Endothelial cell of umbilical vein (primary cell): ENCODE data around the gene REPS1. TPM values are rescaled to one million over a fixed set of nuclear protein-coding genes. Genes with fewer than 3 reads are reported as not detected.

Source experiments
- BruUV-seq: library from RNA; stranded (reverse); fragments of 400-500 nt; replicated peaks from 2 replicates; lab custom pipeline; 2021; lab: Mats Ljungman, UMichigan
- CTCF ChIA-PET: fragments of 300-600, 350-600 bp; sonication (Branson Sonifier 250); formaldehyde crosslinking; loops from one replicate; lab custom pipeline; 2021; ENCODE audit warnings: antibody characterized with exemption, inconsistent platforms; lab: Charles Lee
- POLR2A ChIA-PET: fragments of 300-600, 350-600 bp; sonication (Branson Sonifier 250); formaldehyde crosslinking; loops from one replicate; lab custom pipeline; 2021; ENCODE audit warnings: antibody characterized with exemption, inconsistent platforms; lab: Charles Lee
- DNase-seq: peaks from one replicate; pipeline ENCODE4 v3.0.0-alpha.2; 2011; ENCODE audit warnings: low read depth, low spot score
- FAIRE-seq: peaks from 2 replicates; lab custom pipeline; 2011; peaks lifted over from hg19 to GRCh38; lab: Jason Lieb, UNC
- H2AFZ ChIP-seq: 2 replicates; pipeline ENCODE4 v1.6.0; 2012; ENCODE audit warnings: low read depth, low read length, control low read depth, inconsistent platforms
- H3K27ac ChIP-seq: 2 replicates; pipeline ENCODE4 v1.5.1; 2011; ENCODE audit warnings: low read depth, mild to moderate bottlenecking, control low read depth, low read length, moderate library complexity; ENCODE audit not compliant: insufficient read depth
- H3K27me3 ChIP-seq, 2 experiments: 2 replicates each; pipeline versions ENCODE4 v1.6.0 to v1.6.1; 2011; ENCODE audit warnings: low read length in 2 of 2, mixed read lengths in 1 of 2; ENCODE audit not compliant: control insufficient read depth in 2 of 2, insufficient read depth in 2 of 2
- H3K36me3 ChIP-seq, 2 experiments: 2 replicates in 1 of 2; 3 replicates in 1 of 2; pipeline ENCODE4 v1.5.1; 2011; ENCODE audit warnings: low read length in 2 of 2, mild to moderate bottlenecking in 1 of 2, moderate library complexity in 1 of 2; ENCODE audit not compliant: control insufficient read depth in 2 of 2, insufficient read depth in 2 of 2; ENCODE audit errors: extremely low read depth in 1 of 2
- H3K4me1 ChIP-seq: 3 replicates; pipeline ENCODE4 v1.5.1; 2011; ENCODE audit warnings: mild to moderate bottlenecking, low read length; ENCODE audit not compliant: control insufficient read depth, insufficient read depth; ENCODE audit errors: extremely low read depth
- H3K4me2 ChIP-seq: 2 replicates; pipeline ENCODE4 v1.6.1; 2011; ENCODE audit warnings: low read length, control low read depth, mixed read lengths; ENCODE audit not compliant: insufficient read depth
- H3K4me3 ChIP-seq, 3 experiments: fragments of 200-600 bp in 1 of 3; sonication (generic), shearing (Covaris generic) in 1 of 3; replicated peaks in 1 of 3; 2 replicates each; pipeline ENCODE4 v1.5.1; 2011 to 2016; ENCODE audit warnings: control low read depth in 3 of 3, low read length in 3 of 3, mild to moderate bottlenecking in 2 of 3, inconsistent platforms in 1 of 3, low read depth in 1 of 3, moderate library complexity in 1 of 3; ENCODE audit not compliant: insufficient read depth in 1 of 3
- H3K79me2 ChIP-seq: 2 replicates; pipeline ENCODE4 v1.6.0; 2012; ENCODE audit warnings: low read length, inconsistent platforms; ENCODE audit not compliant: control insufficient read depth, insufficient read depth
- H3K9ac ChIP-seq: replicated peaks from 2 replicates; pipeline ENCODE3; 2011; ENCODE audit warnings: low read length, control low read depth; ENCODE audit not compliant: insufficient read depth; ENCODE audit errors: extremely low read depth
- H3K9me1 ChIP-seq: replicated peaks from 3 replicates; pipeline ENCODE4 v1.6.0; 2011; ENCODE audit warnings: mild to moderate bottlenecking, low read length; ENCODE audit not compliant: control insufficient read depth, insufficient read depth; ENCODE audit errors: extremely low read depth
- H3K9me3 ChIP-seq: replicated peaks from 2 replicates; pipeline ENCODE4 v1.5.1; 2012; ENCODE audit warnings: low read length, inconsistent platforms; ENCODE audit not compliant: control insufficient read depth, insufficient read depth
- H4K20me1 ChIP-seq: replicated peaks from 2 replicates; pipeline ENCODE3; 2011; ENCODE audit warnings: mild to moderate bottlenecking, low read length; ENCODE audit not compliant: control insufficient read depth, insufficient read depth; ENCODE audit errors: extremely low read depth
- EZH2 ChIP-seq: IDR thresholded peaks from 2 replicates; pipeline ENCODE4 v1.6.1; 2012; ENCODE audit warnings: borderline replicate concordance, low read depth, mild to moderate bottlenecking, moderate library complexity, low read length, inconsistent platforms; ENCODE audit not compliant: severe bottlenecking
- FOS ChIP-seq: IDR thresholded peaks from 2 replicates; pipeline ENCODE4 v1.6.1; 2011; ENCODE audit warnings: mild to moderate bottlenecking, low read length, moderate library complexity, borderline replicate concordance; ENCODE audit not compliant: insufficient read depth
- GATA2 ChIP-seq: IDR thresholded peaks from 2 replicates; pipeline ENCODE4 v1.7.0; 2011; ENCODE audit warnings: low read depth, mild to moderate bottlenecking, moderate library complexity, mixed read lengths, low read length; ENCODE audit not compliant: insufficient read length, insufficient read depth
- JUN ChIP-seq: IDR thresholded peaks from 2 replicates; pipeline ENCODE4 v1.6.1; 2011; ENCODE audit warnings: borderline replicate concordance, low read depth; ENCODE audit not compliant: insufficient read length, insufficient read depth
- MYC ChIP-seq: IDR thresholded peaks from one replicate; pipeline ENCODE4 v1.6.1; 2011; ENCODE audit warnings: mild to moderate bottlenecking, low read depth, low read length
- POLR2A ChIP-seq: IDR thresholded peaks from 2 replicates; pipeline ENCODE4 v1.6.1; 2012; ENCODE audit warnings: low read depth, mild to moderate bottlenecking, control low read depth, low read length
- POLR2AphosphoS5 ChIP-seq: IDR thresholded peaks from 2 replicates; pipeline ENCODE4 v1.6.1; 2012; ENCODE audit warnings: low read depth, mild to moderate bottlenecking, control low read depth, low read length, moderate library complexity; ENCODE audit not compliant: insufficient read depth
- dilution Hi-C: fragments of 300-500 bp; cut with MboI; formaldehyde crosslinking; loops from one replicate; pipeline ENCODE4 v1.15.0; 2019; ENCODE audit warnings: low sequenced_read_pairs; ENCODE audit not compliant: extremely low pct_ligation_motif_present
- intact Hi-C: fragments of 100-400 bp; cut with micrococcal nuclease; formaldehyde crosslinking; loops from one replicate; pipeline ENCODE4 v1.10.0; 2022
- polyA plus RNA-seq, 4 experiments: library from polyadenylated mRNA; depleted of rRNA in 3 of 4; stranded (reverse) in 3 of 4; unstranded in 1 of 4; fragments of >200 nt; gene quantifications; 2 replicates each; pipeline versions ENCODE4 v1.2.1 to v1.2.3, GENCODE V29; 2011 to 2012; ENCODE audit warnings: missing spikeins in 1 of 4
- total RNA-seq: library from RNA; stranded (reverse); gene quantifications from 2 replicates; pipeline ENCODE4 v1.2.3, GENCODE V29; 2021
- TF ChIP-seq, protein P1 (sequence below), 2 donors: IDR thresholded peaks; 1 replicate in 1 of 2; 2 replicates in 1 of 2; pipeline ENCODE4 v1.5.1; 2011; ENCODE audit warnings: low read length in 2 of 2, mild to moderate bottlenecking in 2 of 2, moderate library complexity in 2 of 2, control low read depth in 1 of 2, inconsistent platforms in 1 of 2, low read depth in 1 of 2; ENCODE audit not compliant: insufficient read depth in 1 of 2; ENCODE audit errors: extremely low read depth in 1 of 2
- TF ChIP-seq, protein P2 (sequence below): IDR thresholded peaks from 2 replicates; pipeline ENCODE4 v1.6.1; 2011; ENCODE audit not compliant: insufficient read depth, insufficient read length

Gene REPS1
- total and polyA plus RNA-seq, 2 donors (not counting 3 experiments of a cell fraction or from before 2014, with no cell fraction given), result 20.6 to 35.0 TPM

DNA sequence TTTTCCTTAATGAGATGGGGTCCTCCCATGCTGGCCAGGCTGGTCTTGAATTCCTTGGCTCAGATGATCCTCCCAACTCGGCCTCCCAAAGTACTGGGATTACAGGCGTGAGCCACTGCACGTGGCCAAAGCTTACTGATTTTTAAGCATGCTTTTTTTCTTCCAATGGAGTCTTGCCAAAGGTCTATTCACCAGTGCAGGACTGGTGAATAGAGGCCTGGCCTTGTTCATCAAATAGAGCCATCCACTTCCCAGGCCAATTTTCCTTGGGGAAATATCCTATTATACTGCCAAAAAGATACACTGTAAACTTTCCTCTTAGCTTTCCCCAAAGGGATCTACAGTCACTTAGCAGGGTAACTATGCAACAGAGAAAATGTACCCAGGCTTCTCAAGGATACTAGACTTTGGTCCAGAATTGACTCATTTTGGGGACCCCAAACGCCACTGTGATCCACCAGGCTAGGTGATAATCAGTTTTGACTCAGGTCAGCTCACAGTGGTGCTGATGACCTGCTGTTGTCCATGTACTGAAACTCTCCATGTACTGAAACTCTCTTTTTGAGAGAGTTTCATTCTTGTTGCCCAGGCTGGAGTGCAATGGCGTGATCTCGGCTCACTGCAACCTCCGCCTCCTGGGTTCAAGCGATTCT is 91.8 kb downstream of the REPS1 start:
- BruUV-seq, result no TSS peak
- no peak overlapping the region for H3K4me2 ChIP-seq
- CTCF ChIA-PET, result interaction anchor here (1.6 kb wide), 1 partner anchor 10 kb away, joined by 5 read pairs; no protein-coding TSS in a partner anchor
- H3K9me1 ChIP-seq, result no peaks in the 10 kb centered on the region
- intact Hi-C loops (no loop called here), dilution Hi-C loops (no loop called here)
- H3K27ac ChIP-seq, result no peak overlapping the region
- no peaks in the 10 kb centered on the region for H3K27me3 ChIP-seq
- no peaks in the 10 kb centered on the region for H4K20me1 ChIP-seq
- POLR2A ChIA-PET, result interaction anchor here (0.6 kb wide), 1 partner anchor 8 kb away, joined by 8 read pairs; no protein-coding TSS in a partner anchor
- DNase-seq (no peak), FAIRE-seq (no peak)
- H3K9me3 ChIP-seq, result no peaks in the 10 kb centered on the region
- no peak overlapping the region for H3K4me3 ChIP-seq
- no peak overlapping the region for H3K9ac ChIP-seq
- no peaks in the 10 kb centered on the region for H3K36me3 ChIP-seq
- TF ChIP-seq GATA2 (no peak), POLR2A (no peak), POLR2AphosphoS5 (no peak), FOS (no peak), MYC (no peak), EZH2 (no peak), JUN (no peak)
- TF ChIP-seq, protein P1, sequence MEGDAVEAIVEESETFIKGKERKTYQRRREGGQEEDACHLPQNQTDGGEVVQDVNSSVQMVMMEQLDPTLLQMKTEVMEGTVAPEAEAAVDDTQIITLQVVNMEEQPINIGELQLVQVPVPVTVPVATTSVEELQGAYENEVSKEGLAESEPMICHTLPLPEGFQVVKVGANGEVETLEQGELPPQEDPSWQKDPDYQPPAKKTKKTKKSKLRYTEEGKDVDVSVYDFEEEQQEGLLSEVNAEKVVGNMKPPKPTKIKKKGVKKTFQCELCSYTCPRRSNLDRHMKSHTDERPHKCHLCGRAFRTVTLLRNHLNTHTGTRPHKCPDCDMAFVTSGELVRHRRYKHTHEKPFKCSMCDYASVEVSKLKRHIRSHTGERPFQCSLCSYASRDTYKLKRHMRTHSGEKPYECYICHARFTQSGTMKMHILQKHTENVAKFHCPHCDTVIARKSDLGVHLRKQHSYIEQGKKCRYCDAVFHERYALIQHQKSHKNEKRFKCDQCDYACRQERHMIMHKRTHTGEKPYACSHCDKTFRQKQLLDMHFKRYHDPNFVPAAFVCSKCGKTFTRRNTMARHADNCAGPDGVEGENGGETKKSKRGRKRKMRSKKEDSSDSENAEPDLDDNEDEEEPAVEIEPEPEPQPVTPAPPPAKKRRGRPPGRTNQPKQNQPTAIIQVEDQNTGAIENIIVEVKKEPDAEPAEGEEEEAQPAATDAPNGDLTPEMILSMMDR (IDR thresholded peaks at IDR 0.05; ENCODE audit: extremely low read depth in 1 of 2, insufficient read depth in 1 of 2, low read depth in 1 of 2, low read length in 2 of 2), result no peak
- TF ChIP-seq, protein P2, sequence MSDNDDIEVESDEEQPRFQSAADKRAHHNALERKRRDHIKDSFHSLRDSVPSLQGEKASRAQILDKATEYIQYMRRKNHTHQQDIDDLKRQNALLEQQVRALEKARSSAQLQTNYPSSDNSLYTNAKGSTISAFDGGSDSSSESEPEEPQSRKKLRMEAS, result no peak
- H3K79me2 ChIP-seq, result no peaks in the 10 kb centered on the region
- no peak overlapping the region for H2AFZ ChIP-seq
- no peaks in the 10 kb centered on the region for H3K4me1 ChIP-seq
